H1 (cell line): ENCODE measurements around the gene IGF2BP3. TPM values are rescaled to one million over a fixed set of nuclear protein-coding genes. Genes with fewer than 3 reads are reported as not detected.

Experiments
- CTCF ChIA-PET: fragments of 300-600 bp; sonication (Branson Sonifier 250); formaldehyde crosslinking; loops from one replicate; lab custom pipeline; 2021; ENCODE audit not compliant: partially characterized antibody; lab: Charles Lee
- POLR2A ChIA-PET: fragments of 300-600 bp; sonication (Branson Sonifier 250); formaldehyde crosslinking; loops from one replicate; lab custom pipeline; 2021; ENCODE audit warnings: inconsistent platforms; ENCODE audit not compliant: partially characterized antibody; lab: Charles Lee
- DNase-seq, 2 experiments: peaks; one replicate each; pipeline versions ENCODE4 v3.0.0 to v3.0.0-alpha.2; 2010 to 2022; ENCODE audit warnings: low spot score in 2 of 2, low read depth in 1 of 2, mixed read lengths in 1 of 2
- FAIRE-seq: peaks from 2 replicates; lab custom pipeline; 2011; peaks lifted over from hg19 to GRCh38; lab: Jason Lieb, UNC
- H2AFZ ChIP-seq: 2 replicates; pipeline ENCODE4 v1.8.1; 2012; ENCODE audit warnings: low read length, inconsistent platforms
- H2AK5ac ChIP-seq: 2 replicates; pipeline ENCODE4 v1.6.1; 2013; ENCODE audit warnings: low read depth, low read length
- H2BK120ac ChIP-seq: replicated peaks from 2 replicates; pipeline ENCODE3; 2013; ENCODE audit warnings: low read depth, low read length, inconsistent platforms
- H2BK12ac ChIP-seq: 2 replicates; pipeline ENCODE4 v1.6.1; 2013; ENCODE audit warnings: low read depth, low read length
- H2BK15ac ChIP-seq: 2 replicates; pipeline ENCODE4 v1.6.1; 2013; ENCODE audit warnings: low read length
- H2BK20ac ChIP-seq: 2 replicates; pipeline ENCODE4 v1.6.1; 2013; ENCODE audit warnings: low read length
- H2BK5ac ChIP-seq: 2 replicates; pipeline ENCODE4 v1.6.1; 2013; ENCODE audit warnings: low read depth, low read length
- H3K14ac ChIP-seq: 2 replicates; pipeline ENCODE4 v1.6.1; 2013; ENCODE audit warnings: inconsistent platforms; ENCODE audit not compliant: insufficient read length
- H3K18ac ChIP-seq: 2 replicates; pipeline ENCODE4 v1.6.1; 2013; ENCODE audit warnings: low read length; ENCODE audit errors: extremely low read depth
- H3K23ac ChIP-seq: 2 replicates; pipeline ENCODE4 v1.6.1; 2013; ENCODE audit warnings: inconsistent platforms; ENCODE audit not compliant: insufficient read length
- H3K23me2 ChIP-seq: 2 replicates; pipeline ENCODE4 v1.6.1; 2013; ENCODE audit warnings: low read depth, low read length
- H3K27ac ChIP-seq: 2 replicates; pipeline ENCODE4 v1.6.1; 2011; ENCODE audit warnings: low read depth, low read length, inconsistent platforms
- H3K27me3 ChIP-seq, 4 experiments: replicated peaks in 1 of 4; 1 replicate in 1 of 4; 2 replicates in 3 of 4; pipeline versions ENCODE4 v1.6.1 to v1.8.1; 2011 to 2013; ENCODE audit warnings: low read length in 3 of 4, mild to moderate bottlenecking in 3 of 4, inconsistent platforms in 2 of 4, mixed read lengths in 2 of 4, moderate library complexity in 1 of 4; ENCODE audit not compliant: control insufficient read depth in 3 of 4, insufficient read depth in 3 of 4; ENCODE audit errors: extremely low read depth in 1 of 4
- H3K36me3 ChIP-seq, 4 experiments: 2 replicates each; pipeline versions ENCODE4 v1.6.1 to v1.8.1; 2011 to 2013; ENCODE audit warnings: mild to moderate bottlenecking in 4 of 4, low read length in 3 of 4, moderate library complexity in 2 of 4, control low read depth in 1 of 4, inconsistent platforms in 1 of 4; ENCODE audit not compliant: insufficient read depth in 4 of 4, control insufficient read depth in 2 of 4
- H3K4ac ChIP-seq: replicated peaks from 2 replicates; pipeline ENCODE3; 2013; ENCODE audit warnings: low read length, low read depth, mixed read lengths, inconsistent platforms; ENCODE audit not compliant: insufficient read length
- H3K4me1 ChIP-seq, 4 experiments: replicated peaks in 1 of 4; 1 replicate in 1 of 4; 2 replicates in 3 of 4; pipeline versions ENCODE4 v1.6.1 to v1.8.1; 2011 to 2013; ENCODE audit warnings: low read length in 3 of 4, inconsistent platforms in 2 of 4, mixed read lengths in 1 of 4; ENCODE audit not compliant: insufficient read depth in 4 of 4, control insufficient read depth in 3 of 4
- H3K4me2 ChIP-seq, 2 experiments: 2 replicates each; pipeline versions ENCODE4 v1.6.1 to v1.8.1; 2011 to 2013; ENCODE audit warnings: low read depth in 2 of 2, low read length in 2 of 2, control low read depth in 1 of 2, inconsistent platforms in 1 of 2, mild to moderate bottlenecking in 1 of 2; ENCODE audit not compliant: insufficient read depth in 1 of 2
- H3K4me3 ChIP-seq, 4 experiments: fragments of 200-600, 300-600 bp in 1 of 4; sonication (generic), shearing (Covaris generic), sonication (Bioruptor Twin) in 1 of 4; 2 replicates each; pipeline versions ENCODE4 v1.5.1 to v1.8.1; 2011 to 2016; ENCODE audit warnings: low read length in 4 of 4, low read depth in 3 of 4, control low read depth in 2 of 4, inconsistent platforms in 2 of 4, mild to moderate bottlenecking in 2 of 4, mixed read lengths in 1 of 4, moderate library complexity in 1 of 4; ENCODE audit not compliant: insufficient read depth in 2 of 4; ENCODE audit errors: extremely low read depth in 1 of 4
- H3K56ac ChIP-seq: replicated peaks from 2 replicates; pipeline ENCODE3; 2013; ENCODE audit warnings: low read depth, mild to moderate bottlenecking, mixed read lengths, low read length, inconsistent platforms; ENCODE audit not compliant: insufficient read length
- H3K79me1 ChIP-seq: 2 replicates; pipeline ENCODE4 v1.6.1; 2013; ENCODE audit warnings: low read depth, low read length, control low read depth
- H3K79me2 ChIP-seq, 2 experiments: 2 replicates each; pipeline versions ENCODE4 v1.6.1 to v1.8.1; 2012 to 2013; ENCODE audit warnings: low read length in 2 of 2, mild to moderate bottlenecking in 2 of 2, inconsistent platforms in 1 of 2; ENCODE audit not compliant: insufficient read depth in 2 of 2, control insufficient read depth in 1 of 2
- H3K9ac ChIP-seq, 4 experiments: replicated peaks in 1 of 4; 1 replicate in 1 of 4; 2 replicates in 3 of 4; pipeline versions ENCODE4 v1.6.1 to v1.8.1; 2011 to 2013; ENCODE audit warnings: low read depth in 3 of 4, low read length in 3 of 4, control low read depth in 2 of 4, mild to moderate bottlenecking in 2 of 4, moderate library complexity in 2 of 4, inconsistent platforms in 1 of 4; ENCODE audit errors: extremely low read depth in 1 of 4
- H3K9me3 ChIP-seq, 2 experiments: 2 replicates each; pipeline versions ENCODE4 v1.6.1 to v1.8.1; 2012 to 2013; ENCODE audit warnings: mild to moderate bottlenecking in 2 of 2, moderate library complexity in 2 of 2, control low read depth in 1 of 2, inconsistent platforms in 1 of 2, low read depth in 1 of 2, low read length in 1 of 2, mixed read lengths in 1 of 2; ENCODE audit not compliant: insufficient read depth in 2 of 2
- H4K20me1 ChIP-seq, 2 experiments: replicated peaks in 1 of 2; 2 replicates each; pipeline versions ENCODE3 to v1.8.1; 2011 to 2013; ENCODE audit warnings: inconsistent platforms in 2 of 2, low read length in 2 of 2, mild to moderate bottlenecking in 1 of 2; ENCODE audit not compliant: insufficient read depth in 2 of 2, control insufficient read depth in 1 of 2
- H4K5ac ChIP-seq: 2 replicates; pipeline ENCODE4 v1.6.1; 2013; ENCODE audit warnings: low read length, low read depth, mixed read lengths, inconsistent platforms; ENCODE audit not compliant: insufficient read length
- H4K8ac ChIP-seq: 2 replicates; pipeline ENCODE4 v1.8.0; 2013; ENCODE audit warnings: mild to moderate bottlenecking, moderate library complexity, low read length, inconsistent platforms; ENCODE audit not compliant: insufficient read depth; ENCODE audit errors: extremely low read depth
- H4K91ac ChIP-seq: replicated peaks from 2 replicates; pipeline ENCODE3; 2013; ENCODE audit warnings: low read length, mixed read lengths, inconsistent platforms; ENCODE audit not compliant: insufficient read length
- CBX5 ChIP-seq: fragments of 300-800, 300-1000 bp; sonication (generic); IDR thresholded peaks from 2 replicates; pipeline ENCODE4 v1.7.1; 2016; ENCODE audit warnings: antibody characterized with exemption, low read length, low read depth
- CTBP2 ChIP-seq: IDR thresholded peaks from 2 replicates; pipeline ENCODE4 v1.7.0; 2011; ENCODE audit warnings: borderline replicate concordance, mild to moderate bottlenecking, moderate library complexity, mixed read lengths, low read length; ENCODE audit not compliant: insufficient read depth, insufficient read length
- POLR2AphosphoS5 ChIP-seq: IDR thresholded peaks from 2 replicates; pipeline ENCODE4 v1.6.1; 2011; ENCODE audit warnings: low read depth, low read length
- WGBS, 2 experiments: shearing (Covaris generic) in 1 of 2; methylation state at CpG; one replicate each; pipeline versions ENCODE4 v1.1.6 to v1.1.7; 2013 to 2015; ENCODE audit warnings: low lambda C conversion rate in 2 of 2, mixed read lengths in 2 of 2, inconsistent platforms in 1 of 2, low coverage in 1 of 2, missing lambda C conversion rate in 1 of 2; ENCODE audit not compliant: insufficient replicate concordance in 2 of 2, insufficient coverage in 1 of 2, insufficient read length in 1 of 2; ENCODE audit errors: extremely low coverage in 1 of 2, missing lambda C conversion rate in 1 of 2; 5-methylcytosine and 5-hydroxymethylcytosine counted together
- polyA plus RNA-seq, 7 experiments: library from polyadenylated mRNA; depleted of rRNA in 3 of 7; stranded (reverse) in 5 of 7; unstranded in 2 of 7; fragments of >200 nt in 5 of 7; fragments of 200-250 nt in 2 of 7; gene quantifications; 1 replicate in 5 of 7; 2 replicates in 1 of 7; 4 replicates in 1 of 7; pipeline versions ENCODE4 v1.2.1 to v1.2.3, GENCODE V29; 2011 to 2013; ENCODE audit warnings: missing spikeins in 2 of 7, mixed read lengths in 2 of 7
- total RNA-seq: library from RNA; stranded (reverse); fragmentation: NEBNext Ultra II Directional; extraction: Animal tissue kit (Norgen Biotek cat#: 25700); gene quantifications from 2 replicates; pipeline ENCODE4 v1.2.1, GENCODE V29; 2021
- TF ChIP-seq, protein P1 (sequence below): IDR thresholded peaks from 2 replicates; pipeline ENCODE4 v1.6.1; 2011; ENCODE audit warnings: low read depth, mild to moderate bottlenecking, low read length; ENCODE audit not compliant: insufficient read depth

IGF2BP3 gene
- total and polyA plus RNA-seq, 2 of the 8 experiments (the other 6 are each of a cell fraction or from before 2014, with no cell fraction given), result 66.3 to 193 TPM

DNA sequence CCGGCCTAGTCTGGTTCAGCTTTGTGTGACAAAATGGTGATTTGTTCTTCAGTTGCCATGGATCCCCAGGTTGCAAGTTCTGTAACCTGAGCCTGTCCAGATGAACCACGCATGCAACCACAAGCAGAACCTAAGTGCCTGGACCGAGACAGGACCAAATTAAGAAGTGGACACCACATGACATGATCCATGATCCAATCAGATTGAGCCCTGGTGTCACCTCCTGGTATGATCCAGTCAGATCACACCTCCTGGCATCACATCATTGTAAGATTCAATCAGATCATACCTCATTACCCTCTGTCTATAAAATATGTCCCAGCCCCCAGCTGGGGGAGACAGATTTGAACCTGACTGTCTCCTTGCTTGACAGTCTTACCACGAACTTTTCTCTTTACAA is 101.2 kb downstream of the IGF2BP3 start:
- no peaks in the 10 kb centered on the region for H3K9me3 ChIP-seq
- FAIRE-seq (no peak), DNase-seq (no peak)
- no peak overlapping the region for H3K4me3 ChIP-seq
- peaks cover 2% of the 10 kb centered on the region for H3K79me1 ChIP-seq
- no peaks in the 10 kb centered on the region; the same call in 1 of the 2 replicates for H3K23me2 ChIP-seq
- no peak overlapping the region for H2BK15ac ChIP-seq
- no peak overlapping the region for H2AK5ac ChIP-seq
- H3K79me2 ChIP-seq, result peaks cover 0 to 91% of the 10 kb centered on the region in 2 experiments; a peak in 3 of 4 replicates
- H3K36me3 ChIP-seq, result peaks cover 0 to 34% (median 1%) of the 10 kb centered on the region in 4 experiments; a peak in 4 of 8 replicates
- no peak overlapping the region for H2BK20ac ChIP-seq
- H4K8ac ChIP-seq, result no peak overlapping the region
- POLR2A ChIA-PET, result no interaction called here
- H4K20me1 ChIP-seq, result peaks cover 16 to 24% of the 10 kb centered on the region in 2 experiments
- H3K14ac ChIP-seq, result no peak overlapping the region
- H2BK120ac ChIP-seq, result no peak overlapping the region
- TF ChIP-seq CBX5 (no peak), POLR2AphosphoS5 (no peak), CTBP2 (no peak)
- TF ChIP-seq, protein P1, sequence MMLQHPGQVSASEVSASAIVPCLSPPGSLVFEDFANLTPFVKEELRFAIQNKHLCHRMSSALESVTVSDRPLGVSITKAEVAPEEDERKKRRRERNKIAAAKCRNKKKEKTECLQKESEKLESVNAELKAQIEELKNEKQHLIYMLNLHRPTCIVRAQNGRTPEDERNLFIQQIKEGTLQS, result no peak
- H3K4me1 ChIP-seq, result peaks cover 0 to 5% (median 3%) of the 10 kb centered on the region in 4 experiments; a peak in 4 of 7 replicates
- CTCF ChIA-PET, result no interaction called here
- H3K27me3 ChIP-seq, result no peaks in the 10 kb centered on the region
- no peak overlapping the region for H2AFZ ChIP-seq
- WGBS, 2 experiments, result 93% methylated on average over 4 of the region's 4 CpGs; no CpG with 5 or more reads in 1 of the 2 experiments
- H4K91ac ChIP-seq, result no peak overlapping the region
- no peak overlapping the region for H2BK5ac ChIP-seq
- no peak overlapping the region for H4K5ac ChIP-seq
- H3K27ac ChIP-seq, result no peak overlapping the region
- no peak overlapping the region for H3K4me2 ChIP-seq
- H3K4ac ChIP-seq, result no peak overlapping the region
- H3K56ac ChIP-seq, result no peak overlapping the region
- no peak overlapping the region for H3K18ac ChIP-seq
- no peak overlapping the region for H3K9ac ChIP-seq
- no peak overlapping the region for H2BK12ac ChIP-seq
- H3K23ac ChIP-seq, result no peak overlapping the region
